GM12878 (cell line): ENCODE measurements around the gene RABL3. TPM values are rescaled to one million over a fixed set of nuclear protein-coding genes. Genes with fewer than 3 reads are reported as not detected.

Experiments
- IKZF2 ChIP-seq, 2 experiments: fragments of 450-650 bp; IDR thresholded peaks; 2 replicates each; pipeline ENCODE4 v1.6.1; 2017; ENCODE audit warnings: mild to moderate bottlenecking in 2 of 2, moderate library complexity in 2 of 2
- MTA2 ChIP-seq: fragments of 450-650 bp; IDR thresholded peaks from 2 replicates; pipeline ENCODE4 v1.6.1; 2016; ENCODE audit warnings: low read depth, mild to moderate bottlenecking, moderate library complexity
- polyA plus RNA-seq, 11 experiments: library from polyadenylated mRNA; depleted of rRNA in 4 of 11; unstranded in 6 of 11; stranded (reverse) in 5 of 11; fragments of >200 nt; fragmentation: Nextera tagmentation in 4 of 11; fragmentation: Illumina TruSeq in 1 of 11; extraction: Ambion mirVana in 4 of 11; extraction: Trizol in 1 of 11; gene quantifications; 1 replicate in 1 of 11; 2 replicates in 10 of 11; pipeline versions ENCODE4 v1.2.1 to v1.2.3, GENCODE V29; 2011 to 2016; ENCODE audit warnings: inconsistent platforms in 2 of 11, missing spikeins in 2 of 11, low read depth in 1 of 11
- total RNA-seq, 4 experiments: library from RNA; depleted of rRNA in 3 of 4; stranded (reverse); fragments of >200 nt in 3 of 4; fragmentation: Illumina TruSeq in 1 of 4; extraction: Trizol in 1 of 4; gene quantifications; 2 replicates each; pipeline versions ENCODE4 v1.2.1 to v1.2.3, GENCODE V29; 2013 to 2021
- TF ChIP-seq, protein P1 (sequence below): IDR thresholded peaks from 2 replicates; pipeline ENCODE4 v1.6.1; 2012; ENCODE audit warnings: mild to moderate bottlenecking, low read depth, low read length
- TF ChIP-seq, protein P2 (sequence below): fragments of 150-350 bp; IDR thresholded peaks from 2 replicates; pipeline ENCODE4 v1.6.1; 2016; ENCODE audit warnings: low read depth, low read length
- TF ChIP-seq, protein P3 (sequence below): IDR thresholded peaks from 2 replicates; pipeline ENCODE4 v1.6.1; 2012; ENCODE audit warnings: improper control_type of control experiment, low read depth, low read length; ENCODE audit not compliant: insufficient replicate concordance

The RABL3 gene
- total and polyA plus RNA-seq, 10 of the 15 experiments (the other 5 are each of a cell fraction or from before 2014, with no cell fraction given) = 10.5 to 38.0 (median 25.2) TPM

DNA sequence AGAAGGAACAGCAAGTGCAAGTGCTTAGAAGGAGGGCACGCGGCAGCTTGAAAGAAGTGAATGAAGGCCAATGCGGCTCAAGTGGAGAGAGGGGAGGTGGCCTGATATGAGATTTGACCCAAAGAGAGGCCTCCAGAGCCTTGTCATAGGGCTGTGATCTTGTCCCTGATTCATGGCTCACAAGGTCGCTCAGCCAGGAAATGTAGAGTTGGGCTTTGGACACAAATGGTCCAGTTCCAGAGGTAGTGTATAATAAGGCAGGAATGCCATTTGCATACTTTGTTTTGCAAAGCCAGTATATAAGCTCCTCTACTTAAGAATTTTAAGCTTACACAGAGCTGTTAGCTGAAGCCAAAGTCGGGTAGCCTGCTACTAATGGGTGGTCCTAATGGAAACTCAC lies 94.0 kb downstream of the RABL3 start (continued):
- TF ChIP-seq, protein P1, sequence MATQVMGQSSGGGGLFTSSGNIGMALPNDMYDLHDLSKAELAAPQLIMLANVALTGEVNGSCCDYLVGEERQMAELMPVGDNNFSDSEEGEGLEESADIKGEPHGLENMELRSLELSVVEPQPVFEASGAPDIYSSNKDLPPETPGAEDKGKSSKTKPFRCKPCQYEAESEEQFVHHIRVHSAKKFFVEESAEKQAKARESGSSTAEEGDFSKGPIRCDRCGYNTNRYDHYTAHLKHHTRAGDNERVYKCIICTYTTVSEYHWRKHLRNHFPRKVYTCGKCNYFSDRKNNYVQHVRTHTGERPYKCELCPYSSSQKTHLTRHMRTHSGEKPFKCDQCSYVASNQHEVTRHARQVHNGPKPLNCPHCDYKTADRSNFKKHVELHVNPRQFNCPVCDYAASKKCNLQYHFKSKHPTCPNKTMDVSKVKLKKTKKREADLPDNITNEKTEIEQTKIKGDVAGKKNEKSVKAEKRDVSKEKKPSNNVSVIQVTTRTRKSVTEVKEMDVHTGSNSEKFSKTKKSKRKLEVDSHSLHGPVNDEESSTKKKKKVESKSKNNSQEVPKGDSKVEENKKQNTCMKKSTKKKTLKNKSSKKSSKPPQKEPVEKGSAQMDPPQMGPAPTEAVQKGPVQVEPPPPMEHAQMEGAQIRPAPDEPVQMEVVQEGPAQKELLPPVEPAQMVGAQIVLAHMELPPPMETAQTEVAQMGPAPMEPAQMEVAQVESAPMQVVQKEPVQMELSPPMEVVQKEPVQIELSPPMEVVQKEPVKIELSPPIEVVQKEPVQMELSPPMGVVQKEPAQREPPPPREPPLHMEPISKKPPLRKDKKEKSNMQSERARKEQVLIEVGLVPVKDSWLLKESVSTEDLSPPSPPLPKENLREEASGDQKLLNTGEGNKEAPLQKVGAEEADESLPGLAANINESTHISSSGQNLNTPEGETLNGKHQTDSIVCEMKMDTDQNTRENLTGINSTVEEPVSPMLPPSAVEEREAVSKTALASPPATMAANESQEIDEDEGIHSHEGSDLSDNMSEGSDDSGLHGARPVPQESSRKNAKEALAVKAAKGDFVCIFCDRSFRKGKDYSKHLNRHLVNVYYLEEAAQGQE = no peak
- no peak for TF ChIP-seq IKZF2 (IDR thresholded peaks at IDR 0.05)
- TF ChIP-seq, protein P2, sequence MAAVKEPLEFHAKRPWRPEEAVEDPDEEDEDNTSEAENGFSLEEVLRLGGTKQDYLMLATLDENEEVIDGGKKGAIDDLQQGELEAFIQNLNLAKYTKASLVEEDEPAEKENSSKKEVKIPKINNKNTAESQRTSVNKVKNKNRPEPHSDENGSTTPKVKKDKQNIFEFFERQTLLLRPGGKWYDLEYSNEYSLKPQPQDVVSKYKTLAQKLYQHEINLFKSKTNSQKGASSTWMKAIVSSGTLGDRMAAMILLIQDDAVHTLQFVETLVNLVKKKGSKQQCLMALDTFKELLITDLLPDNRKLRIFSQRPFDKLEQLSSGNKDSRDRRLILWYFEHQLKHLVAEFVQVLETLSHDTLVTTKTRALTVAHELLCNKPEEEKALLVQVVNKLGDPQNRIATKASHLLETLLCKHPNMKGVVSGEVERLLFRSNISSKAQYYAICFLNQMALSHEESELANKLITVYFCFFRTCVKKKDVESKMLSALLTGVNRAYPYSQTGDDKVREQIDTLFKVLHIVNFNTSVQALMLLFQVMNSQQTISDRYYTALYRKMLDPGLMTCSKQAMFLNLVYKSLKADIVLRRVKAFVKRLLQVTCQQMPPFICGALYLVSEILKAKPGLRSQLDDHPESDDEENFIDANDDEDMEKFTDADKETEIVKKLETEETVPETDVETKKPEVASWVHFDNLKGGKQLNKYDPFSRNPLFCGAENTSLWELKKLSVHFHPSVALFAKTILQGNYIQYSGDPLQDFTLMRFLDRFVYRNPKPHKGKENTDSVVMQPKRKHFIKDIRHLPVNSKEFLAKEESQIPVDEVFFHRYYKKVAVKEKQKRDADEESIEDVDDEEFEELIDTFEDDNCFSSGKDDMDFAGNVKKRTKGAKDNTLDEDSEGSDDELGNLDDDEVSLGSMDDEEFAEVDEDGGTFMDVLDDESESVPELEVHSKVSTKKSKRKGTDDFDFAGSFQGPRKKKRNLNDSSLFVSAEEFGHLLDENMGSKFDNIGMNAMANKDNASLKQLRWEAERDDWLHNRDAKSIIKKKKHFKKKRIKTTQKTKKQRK = no peak
- TF ChIP-seq MTA2 = no peak
- TF ChIP-seq, protein P3, sequence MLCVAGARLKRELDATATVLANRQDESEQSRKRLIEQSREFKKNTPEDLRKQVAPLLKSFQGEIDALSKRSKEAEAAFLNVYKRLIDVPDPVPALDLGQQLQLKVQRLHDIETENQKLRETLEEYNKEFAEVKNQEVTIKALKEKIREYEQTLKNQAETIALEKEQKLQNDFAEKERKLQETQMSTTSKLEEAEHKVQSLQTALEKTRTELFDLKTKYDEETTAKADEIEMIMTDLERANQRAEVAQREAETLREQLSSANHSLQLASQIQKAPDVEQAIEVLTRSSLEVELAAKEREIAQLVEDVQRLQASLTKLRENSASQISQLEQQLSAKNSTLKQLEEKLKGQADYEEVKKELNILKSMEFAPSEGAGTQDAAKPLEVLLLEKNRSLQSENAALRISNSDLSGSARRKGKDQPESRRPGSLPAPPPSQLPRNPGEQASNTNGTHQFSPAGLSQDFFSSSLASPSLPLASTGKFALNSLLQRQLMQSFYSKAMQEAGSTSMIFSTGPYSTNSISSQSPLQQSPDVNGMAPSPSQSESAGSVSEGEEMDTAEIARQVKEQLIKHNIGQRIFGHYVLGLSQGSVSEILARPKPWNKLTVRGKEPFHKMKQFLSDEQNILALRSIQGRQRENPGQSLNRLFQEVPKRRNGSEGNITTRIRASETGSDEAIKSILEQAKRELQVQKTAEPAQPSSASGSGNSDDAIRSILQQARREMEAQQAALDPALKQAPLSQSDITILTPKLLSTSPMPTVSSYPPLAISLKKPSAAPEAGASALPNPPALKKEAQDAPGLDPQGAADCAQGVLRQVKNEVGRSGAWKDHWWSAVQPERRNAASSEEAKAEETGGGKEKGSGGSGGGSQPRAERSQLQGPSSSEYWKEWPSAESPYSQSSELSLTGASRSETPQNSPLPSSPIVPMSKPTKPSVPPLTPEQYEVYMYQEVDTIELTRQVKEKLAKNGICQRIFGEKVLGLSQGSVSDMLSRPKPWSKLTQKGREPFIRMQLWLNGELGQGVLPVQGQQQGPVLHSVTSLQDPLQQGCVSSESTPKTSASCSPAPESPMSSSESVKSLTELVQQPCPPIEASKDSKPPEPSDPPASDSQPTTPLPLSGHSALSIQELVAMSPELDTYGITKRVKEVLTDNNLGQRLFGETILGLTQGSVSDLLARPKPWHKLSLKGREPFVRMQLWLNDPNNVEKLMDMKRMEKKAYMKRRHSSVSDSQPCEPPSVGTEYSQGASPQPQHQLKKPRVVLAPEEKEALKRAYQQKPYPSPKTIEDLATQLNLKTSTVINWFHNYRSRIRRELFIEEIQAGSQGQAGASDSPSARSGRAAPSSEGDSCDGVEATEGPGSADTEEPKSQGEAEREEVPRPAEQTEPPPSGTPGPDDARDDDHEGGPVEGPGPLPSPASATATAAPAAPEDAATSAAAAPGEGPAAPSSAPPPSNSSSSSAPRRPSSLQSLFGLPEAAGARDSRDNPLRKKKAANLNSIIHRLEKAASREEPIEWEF = no peak
